ENCODE results near the gene ULK4.

GRCh38 chr3:41237907-41238306 lies 724.0 kb downstream of the ULK4 start:
- no peak for TF ChIP-seq CTCF (IDR thresholded peaks at IDR 0.05)
- TF ChIP-seq POLR2A (IDR thresholded peaks at IDR 0.05): no peak
